Upper lobe of left lung (tissue), 4 donors: ENCODE results near the gene NOC4L.

ENCODE experiments used
- POLR2A ChIP-seq, 4 donors: fragments of 450-650 bp; IDR thresholded peaks; one replicate each; pipeline ENCODE4 v1.5.1; 2016 to 2017; ENCODE audit warnings: antibody characterized with exemption in 4 of 4, mild to moderate bottlenecking in 2 of 4
- TF ChIP-seq, protein P1 (sequence below), 6 experiments: fragments of 450-650 bp in 4 of 6; fragments of 200-600 bp in 2 of 6; sonication (generic) in 2 of 6; IDR thresholded peaks; one replicate each; pipeline ENCODE4 v1.5.1; 2016 to 2019; ENCODE audit warnings: antibody characterized with exemption in 6 of 6

DNA sequence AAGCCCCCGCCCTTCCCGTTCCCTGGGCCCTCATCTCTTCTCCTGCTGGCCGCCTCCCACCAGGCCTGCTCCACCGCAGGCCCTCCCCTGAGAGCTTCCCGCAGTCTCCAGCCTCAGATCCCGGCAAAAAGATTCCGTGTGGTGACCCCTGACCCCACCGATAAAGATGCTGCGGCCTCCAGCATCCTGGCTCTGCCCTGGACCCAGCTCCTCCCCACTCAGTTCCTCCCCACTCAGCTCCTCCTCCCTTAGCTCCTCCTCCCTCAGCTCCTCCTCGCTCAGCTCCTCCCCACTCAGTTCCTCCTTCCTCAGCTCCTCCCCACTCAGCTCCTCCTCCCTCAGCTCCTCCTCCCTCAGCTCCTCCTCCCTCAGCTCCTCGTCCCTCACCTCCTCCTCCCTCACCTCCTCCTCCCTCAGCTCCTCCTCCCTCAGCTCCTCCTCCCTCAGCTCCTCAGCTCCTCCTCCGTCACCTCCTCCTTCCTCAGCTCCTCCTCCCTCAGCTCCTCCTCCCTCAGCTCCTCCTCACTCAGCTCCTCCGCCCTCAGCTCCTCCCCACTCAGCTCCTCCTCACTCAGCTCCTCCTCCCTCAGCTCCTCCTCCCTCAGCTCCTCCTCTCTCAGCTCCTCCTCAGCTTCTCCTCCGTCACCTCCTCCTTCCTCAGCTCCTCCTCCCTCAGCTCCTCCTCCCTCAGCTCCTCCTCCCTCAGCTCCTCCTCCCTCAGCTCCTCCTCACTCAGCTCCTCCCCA lies 17.0 kb downstream of the NOC4L start:
- no peak for TF ChIP-seq POLR2A (IDR thresholded peaks at IDR 0.05)
- TF ChIP-seq, protein P1, sequence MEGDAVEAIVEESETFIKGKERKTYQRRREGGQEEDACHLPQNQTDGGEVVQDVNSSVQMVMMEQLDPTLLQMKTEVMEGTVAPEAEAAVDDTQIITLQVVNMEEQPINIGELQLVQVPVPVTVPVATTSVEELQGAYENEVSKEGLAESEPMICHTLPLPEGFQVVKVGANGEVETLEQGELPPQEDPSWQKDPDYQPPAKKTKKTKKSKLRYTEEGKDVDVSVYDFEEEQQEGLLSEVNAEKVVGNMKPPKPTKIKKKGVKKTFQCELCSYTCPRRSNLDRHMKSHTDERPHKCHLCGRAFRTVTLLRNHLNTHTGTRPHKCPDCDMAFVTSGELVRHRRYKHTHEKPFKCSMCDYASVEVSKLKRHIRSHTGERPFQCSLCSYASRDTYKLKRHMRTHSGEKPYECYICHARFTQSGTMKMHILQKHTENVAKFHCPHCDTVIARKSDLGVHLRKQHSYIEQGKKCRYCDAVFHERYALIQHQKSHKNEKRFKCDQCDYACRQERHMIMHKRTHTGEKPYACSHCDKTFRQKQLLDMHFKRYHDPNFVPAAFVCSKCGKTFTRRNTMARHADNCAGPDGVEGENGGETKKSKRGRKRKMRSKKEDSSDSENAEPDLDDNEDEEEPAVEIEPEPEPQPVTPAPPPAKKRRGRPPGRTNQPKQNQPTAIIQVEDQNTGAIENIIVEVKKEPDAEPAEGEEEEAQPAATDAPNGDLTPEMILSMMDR (IDR thresholded peaks at IDR 0.05): no peak
